Thoracic aorta (tissue), 2 donors: ENCODE data around the gene OR1L8. TPM values are rescaled to one million over a fixed set of nuclear protein-coding genes. Genes with fewer than 3 reads are reported as not detected.
"Not testable (repeated sequence)": the region's sequence is repeated elsewhere in the genome, so short reads cannot be mapped to it uniquely, and the experiment has no call there.

Experiments used
- ATAC-seq: fragments of 150-250 bp; one replicate; pipeline ENCODE4 v1.8.0; 2017; ENCODE audit warnings: low read depth; ENCODE audit not compliant: insufficient number of reproducible peaks, low FRiP score
- DNase-seq: peaks from one replicate; pipeline ENCODE4 v3.0.0-alpha.2; 2020; ENCODE audit warnings: low spot score
- H3K27ac ChIP-seq, 2 donors: fragments of 200-600 bp; sonication (generic); 1 replicate in 1 of 2; 2 replicates in 1 of 2; pipeline ENCODE4 v1.5.1; 2016; ENCODE audit warnings: mild to moderate bottlenecking in 2 of 2, moderate library complexity in 2 of 2
- H3K27me3 ChIP-seq: fragments of 200-600 bp; sonication (generic); replicated peaks from 2 replicates; pipeline ENCODE4 v1.6.0; 2016; ENCODE audit warnings: mild to moderate bottlenecking; ENCODE audit not compliant: insufficient read depth
- H3K36me3 ChIP-seq: fragments of 200-600 bp; sonication (generic); one replicate; pipeline ENCODE4 v1.5.1; 2016
- H3K4me1 ChIP-seq, 2 donors: fragments of 200-600 bp; sonication (generic); 1 replicate in 1 of 2; 2 replicates in 1 of 2; pipeline versions ENCODE4 v1.5.1 to v1.6.0; 2016; ENCODE audit warnings: low read depth in 2 of 2, mild to moderate bottlenecking in 1 of 2; ENCODE audit not compliant: control insufficient read depth in 1 of 2
- H3K4me3 ChIP-seq: fragments of 200-600 bp; sonication (generic); 2 replicates; pipeline ENCODE4 v1.5.1; 2016; ENCODE audit warnings: mild to moderate bottlenecking
- H3K9me3 ChIP-seq: fragments of 200-600 bp; sonication (generic); 2 replicates; pipeline ENCODE4 v1.5.1; 2016
- CTCF ChIP-seq: fragments of 200-600 bp; sonication (generic); IDR thresholded peaks from one replicate; pipeline ENCODE4 v1.5.1; 2019; ENCODE audit warnings: antibody characterized with exemption
- total RNA-seq, 2 donors: library from RNA; depleted of rRNA; stranded (reverse); fragments of >200 nt; gene quantifications; one replicate each; pipeline versions ENCODE4 v1.1.0 to v1.2.3, GENCODE V29; 2016

Gene OR1L8
- not detected for total RNA-seq

- not testable (repeated sequence) for H3K27ac ChIP-seq, H3K4me1 ChIP-seq, H3K9me3 ChIP-seq, DNase-seq, ATAC-seq, H3K36me3 ChIP-seq, H3K27me3 ChIP-seq, H3K4me3 ChIP-seq
These were observed at the start of gene OR1L8 for GRCh38 chr9:122583284-122583683. Gene OR1L8 (minus strand): TSS chr9:122583384. CDS start chr9:122568477, 14,907 bp downstream.

GRCh38 chr9:122619996-122620395 lies 36.8 kb upstream of the OR1L8 start:
- no peaks in the 10 kb centered on the region for H3K4me1 ChIP-seq
- H3K4me3 ChIP-seq, result no peak overlapping the region
- no peaks in the 10 kb centered on the region for H3K27me3 ChIP-seq
- H3K27ac ChIP-seq, result no peak overlapping the region
- no peaks in the 10 kb centered on the region for H3K36me3 ChIP-seq
- DNase-seq, result no peak
- no peak for ATAC-seq
- no peak for TF ChIP-seq CTCF
- no peaks in the 10 kb centered on the region for H3K9me3 ChIP-seq

DNA sequence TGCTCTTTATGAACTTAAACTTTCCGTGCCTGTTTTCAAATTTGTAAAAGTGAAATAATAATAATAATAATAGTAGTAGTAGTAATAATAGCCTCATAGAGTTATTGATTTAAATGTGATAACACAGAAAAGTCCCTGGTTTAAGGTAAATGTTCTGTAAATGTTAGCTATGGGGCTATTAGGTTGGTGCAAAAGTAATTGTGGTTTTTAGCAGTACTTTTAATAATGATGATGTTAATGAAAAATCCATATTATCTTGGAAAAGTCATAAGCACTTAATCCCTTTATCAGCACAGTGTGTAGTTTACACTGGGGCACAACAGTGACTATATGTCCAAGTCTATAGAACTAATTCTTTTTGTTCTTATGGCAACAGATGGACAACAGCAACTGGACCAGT lies 31.2 kb upstream of the OR1L8 start, which contains the start of gene OR1Q1:
Gene OR1Q1, plus strand, starts transcription at position 377 of the 400 bp plus-strand sequence. Its CDS starts 0 bp downstream, at position 377.
- Histone ChIP-seq H3K4me1 (no peaks in the 10 kb centered on the region), H3K36me3 (no peaks in the 10 kb centered on the region), H3K9me3 (no peaks in the 10 kb centered on the region), H3K27me3 (no peaks in the 10 kb centered on the region), H3K4me3 (no peak within 1 kb of the TSS), H3K27ac (no peak within 1 kb of the TSS)
- ATAC-seq (no peak), DNase-seq (no peak)
- TF ChIP-seq CTCF, result no peak

DNA sequence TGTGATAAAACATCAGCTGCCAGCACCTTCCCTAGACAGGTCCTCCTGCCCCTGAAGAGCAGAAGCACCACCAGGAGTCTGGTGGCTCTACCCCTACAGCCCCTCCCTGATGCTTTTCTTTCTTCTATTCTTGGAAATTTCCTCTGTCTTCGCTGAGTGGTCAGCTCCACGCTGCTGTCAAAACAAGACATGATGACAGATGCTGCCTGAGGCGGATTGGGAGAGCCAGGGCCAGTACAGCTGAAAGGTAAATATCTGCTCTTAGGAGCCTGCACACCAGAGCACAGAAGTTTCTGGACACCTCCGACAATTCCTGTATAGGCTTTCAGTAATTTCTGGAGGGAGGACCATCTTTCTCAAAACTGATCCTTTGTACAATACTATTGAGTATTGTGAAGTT lies 26.6 kb upstream of the OR1L8 start:
- H3K27me3 ChIP-seq, result no peaks in the 10 kb centered on the region
- no peaks in the 10 kb centered on the region for H3K36me3 ChIP-seq
- TF ChIP-seq CTCF, result no peak
- no peaks in the 10 kb centered on the region for H3K4me1 ChIP-seq
- no peaks in the 10 kb centered on the region for H3K9me3 ChIP-seq
- ATAC-seq (no peak), DNase-seq (no peak)
- no peak overlapping the region for H3K27ac ChIP-seq
- no peak overlapping the region for H3K4me3 ChIP-seq

DNA sequence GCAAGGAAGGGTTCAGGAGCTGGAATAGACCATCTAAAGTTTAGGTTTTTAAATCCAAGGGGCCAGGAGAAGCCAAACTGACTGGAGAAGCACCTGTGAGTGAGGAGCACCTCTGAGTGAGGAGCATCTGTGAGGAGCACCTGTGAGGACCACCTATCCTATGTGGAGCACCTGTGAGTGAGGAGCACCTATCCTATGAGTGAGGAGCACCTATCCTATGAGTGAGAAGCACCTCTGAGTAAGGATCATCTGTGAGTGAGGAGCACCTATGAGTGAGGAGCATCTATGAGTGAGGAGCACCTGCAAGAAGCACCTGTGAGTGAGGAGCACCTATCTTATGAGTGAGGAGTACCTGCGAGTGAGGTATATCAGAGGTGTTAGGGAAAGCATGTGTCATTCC lies 23.4 kb upstream of the OR1L8 start:
- TF ChIP-seq CTCF, result no peak
- Histone ChIP-seq H3K9me3 (no peaks in the 10 kb centered on the region), H3K27ac (no peak overlapping the region), H3K36me3 (no peaks in the 10 kb centered on the region), H3K27me3 (no peaks in the 10 kb centered on the region), H3K4me1 (no peaks in the 10 kb centered on the region), H3K4me3 (no peak overlapping the region)
- ATAC-seq (no peak), DNase-seq (no peak)

DNA sequence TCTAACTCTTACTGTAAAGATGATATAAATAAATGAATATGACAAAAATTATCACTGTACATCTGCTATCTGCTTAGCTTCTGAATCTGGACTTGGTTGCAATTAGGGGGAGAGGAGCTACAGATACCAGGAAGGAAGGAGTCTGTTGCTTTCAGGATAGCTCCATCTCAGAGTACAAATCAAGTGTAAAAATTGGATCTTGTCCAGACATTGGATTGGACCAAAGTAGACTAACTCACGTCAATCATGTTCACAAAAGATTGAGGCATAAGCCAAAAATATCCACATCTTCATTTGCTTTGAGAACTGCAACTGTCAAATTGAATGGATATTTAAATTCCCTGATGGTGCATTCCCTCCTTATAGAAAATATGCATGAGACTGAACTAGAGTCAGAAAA lies 22.5 kb upstream of the OR1L8 start:
- H3K36me3 ChIP-seq, result no peaks in the 10 kb centered on the region
- H3K4me1 ChIP-seq, result no peaks in the 10 kb centered on the region
- H3K9me3 ChIP-seq, result no peaks in the 10 kb centered on the region
- H3K27me3 ChIP-seq, result no peaks in the 10 kb centered on the region
- H3K4me3 ChIP-seq, result no peak overlapping the region
- ATAC-seq, result no peak
- no peak for TF ChIP-seq CTCF
- DNase-seq, result no peak
- no peak overlapping the region for H3K27ac ChIP-seq
